Suprapubic skin (tissue), 4 donors: Measurements from ENCODE around the gene RBM5. TPM values are rescaled to one million over a fixed set of nuclear protein-coding genes. Genes with fewer than 3 reads are reported as not detected.
A peak's percentile ranks its signal among the peaks of the same experiment; 100 is the strongest.

Source experiments
- DNase-seq, 2 donors: peaks; one replicate each; pipeline ENCODE4 v3.0.0-alpha.2; 2019; ENCODE audit warnings: low spot score in 2 of 2
- H3K27ac ChIP-seq: fragments of 200-600 bp; sonication (generic); one replicate; pipeline ENCODE4 v1.5.1; 2019
- H3K27me3 ChIP-seq: fragments of 200-600 bp; sonication (generic); one replicate; pipeline ENCODE4 v1.5.1; 2019
- H3K36me3 ChIP-seq: fragments of 200-600 bp; sonication (generic); one replicate; pipeline ENCODE4 v1.5.1; 2019
- H3K4me1 ChIP-seq: fragments of 200-600 bp; sonication (generic); one replicate; pipeline ENCODE4 v1.5.1; 2019
- H3K4me3 ChIP-seq: fragments of 200-600 bp; sonication (generic); one replicate; pipeline ENCODE4 v1.5.1; 2019; ENCODE audit warnings: mild to moderate bottlenecking
- H3K9me3 ChIP-seq: fragments of 200-600 bp; sonication (generic); one replicate; pipeline ENCODE4 v1.5.1; 2019
- EP300 ChIP-seq: sonication (generic); formaldehyde crosslinking; IDR thresholded peaks from one replicate; pipeline ENCODE4 v1.6.1; 2017; ENCODE audit warnings: antibody characterized with exemption
- POLR2A ChIP-seq, 2 donors: fragments of 450-650 bp; IDR thresholded peaks; one replicate each; pipeline ENCODE4 v1.6.1; 2017; ENCODE audit warnings: antibody characterized with exemption in 2 of 2, mild to moderate bottlenecking in 2 of 2, moderate library complexity in 2 of 2
- POLR2AphosphoS5 ChIP-seq, 3 donors: sonication (generic); formaldehyde crosslinking; IDR thresholded peaks; one replicate each; pipeline ENCODE4 v1.6.1; 2017; ENCODE audit warnings: antibody characterized with exemption in 3 of 3
- WGBS: methylation state at CpG from one replicate; pipeline ENCODE4 v1.1.5; 2018; 5-methylcytosine and 5-hydroxymethylcytosine counted together
- total RNA-seq, 4 donors: library from RNA; depleted of rRNA; stranded (reverse); fragments of >200 nt; gene quantifications; one replicate each; pipeline ENCODE4 v1.1.0, GENCODE V29; 2016
- TF ChIP-seq, protein P1 (sequence below), 2 donors: fragments of 200-600 bp in 1 of 2; fragments of 450-650 bp in 1 of 2; sonication (generic) in 1 of 2; IDR thresholded peaks; one replicate each; pipeline ENCODE4 v1.5.1; 2016 to 2019; ENCODE audit warnings: antibody characterized with exemption in 2 of 2, mild to moderate bottlenecking in 1 of 2, moderate library complexity in 1 of 2

RBM5 gene
- total RNA-seq, 4 donors from 2014 or later: 129 to 681 (median 208) TPM

DNA sequence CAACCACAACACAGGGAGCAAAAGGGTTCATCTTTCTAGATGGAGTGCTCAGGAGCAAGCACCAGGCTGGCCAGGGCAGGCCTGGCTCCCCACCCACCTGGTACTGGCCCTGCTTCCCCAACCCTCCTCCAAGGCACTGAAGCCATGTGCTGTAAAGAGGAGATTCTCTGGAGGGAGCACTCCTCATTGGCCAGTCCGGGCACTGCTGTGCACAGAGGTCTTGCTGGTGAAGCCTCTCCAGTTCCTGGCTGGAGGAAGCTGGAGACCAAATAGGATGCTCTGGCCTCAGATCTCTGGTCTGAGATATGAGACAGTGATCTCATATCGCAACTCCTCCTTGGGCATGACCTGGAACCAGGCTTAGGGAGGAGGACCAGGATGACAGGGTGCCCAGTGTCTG, 58.7 kb downstream of the RBM5 start:
- Histone ChIP-seq H3K27ac (no peak overlapping the region), H3K36me3 (no peaks in the 10 kb centered on the region), H3K4me3 (no peak overlapping the region), H3K9me3 (no peaks in the 10 kb centered on the region), H3K27me3 (no peaks in the 10 kb centered on the region), H3K4me1 (peaks cover 59% of the 10 kb centered on the region)
- 63% methylated on average over 1 of the region's 2 CpGs for WGBS
- no peak for DNase-seq
- TF ChIP-seq, protein P1, sequence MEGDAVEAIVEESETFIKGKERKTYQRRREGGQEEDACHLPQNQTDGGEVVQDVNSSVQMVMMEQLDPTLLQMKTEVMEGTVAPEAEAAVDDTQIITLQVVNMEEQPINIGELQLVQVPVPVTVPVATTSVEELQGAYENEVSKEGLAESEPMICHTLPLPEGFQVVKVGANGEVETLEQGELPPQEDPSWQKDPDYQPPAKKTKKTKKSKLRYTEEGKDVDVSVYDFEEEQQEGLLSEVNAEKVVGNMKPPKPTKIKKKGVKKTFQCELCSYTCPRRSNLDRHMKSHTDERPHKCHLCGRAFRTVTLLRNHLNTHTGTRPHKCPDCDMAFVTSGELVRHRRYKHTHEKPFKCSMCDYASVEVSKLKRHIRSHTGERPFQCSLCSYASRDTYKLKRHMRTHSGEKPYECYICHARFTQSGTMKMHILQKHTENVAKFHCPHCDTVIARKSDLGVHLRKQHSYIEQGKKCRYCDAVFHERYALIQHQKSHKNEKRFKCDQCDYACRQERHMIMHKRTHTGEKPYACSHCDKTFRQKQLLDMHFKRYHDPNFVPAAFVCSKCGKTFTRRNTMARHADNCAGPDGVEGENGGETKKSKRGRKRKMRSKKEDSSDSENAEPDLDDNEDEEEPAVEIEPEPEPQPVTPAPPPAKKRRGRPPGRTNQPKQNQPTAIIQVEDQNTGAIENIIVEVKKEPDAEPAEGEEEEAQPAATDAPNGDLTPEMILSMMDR (IDR thresholded peaks at IDR 0.05): no peak
- TF ChIP-seq EP300 (no peak), POLR2AphosphoS5 (IDR thresholded peaks at IDR 0.05) (no peak), POLR2A (IDR thresholded peaks at IDR 0.05) (no peak)

DNA sequence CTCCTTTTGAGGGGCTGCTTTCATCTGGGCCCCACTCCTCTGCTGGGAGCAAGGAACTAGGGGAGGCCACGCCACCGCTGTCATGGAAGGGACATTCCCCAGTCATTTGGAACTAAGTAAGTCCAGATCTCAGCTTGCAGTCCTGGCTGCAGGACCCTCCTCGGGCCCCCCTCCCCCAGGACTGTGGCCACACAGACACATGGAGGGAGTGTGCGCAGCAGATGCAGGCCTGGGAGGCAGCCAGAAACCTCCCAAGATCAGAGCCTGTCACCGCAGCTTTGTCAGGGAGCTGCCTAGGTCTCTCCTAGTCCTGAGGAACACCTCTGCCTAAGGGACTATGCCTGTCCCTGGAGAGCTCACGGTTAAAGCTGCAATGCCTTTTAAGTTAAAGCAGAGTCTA, 59.1 kb downstream of the RBM5 start:
- H3K9me3 ChIP-seq: no peaks in the 10 kb centered on the region
- H3K27me3 ChIP-seq: no peaks in the 10 kb centered on the region
- WGBS: 41% methylated on average over 4 of the region's 6 CpGs
- peaks cover 63% of the 10 kb centered on the region for H3K4me1 ChIP-seq
- H3K4me3 ChIP-seq: no peak overlapping the region
- DNase-seq: no peak
- H3K36me3 ChIP-seq: no peaks in the 10 kb centered on the region
- TF ChIP-seq EP300 (no peak), POLR2A (IDR thresholded peaks at IDR 0.05) (no peak), POLR2AphosphoS5 (IDR thresholded peaks at IDR 0.05) (no peak)
- TF ChIP-seq, protein P1 (IDR thresholded peaks at IDR 0.05): no peak
- no peak overlapping the region for H3K27ac ChIP-seq

DNA sequence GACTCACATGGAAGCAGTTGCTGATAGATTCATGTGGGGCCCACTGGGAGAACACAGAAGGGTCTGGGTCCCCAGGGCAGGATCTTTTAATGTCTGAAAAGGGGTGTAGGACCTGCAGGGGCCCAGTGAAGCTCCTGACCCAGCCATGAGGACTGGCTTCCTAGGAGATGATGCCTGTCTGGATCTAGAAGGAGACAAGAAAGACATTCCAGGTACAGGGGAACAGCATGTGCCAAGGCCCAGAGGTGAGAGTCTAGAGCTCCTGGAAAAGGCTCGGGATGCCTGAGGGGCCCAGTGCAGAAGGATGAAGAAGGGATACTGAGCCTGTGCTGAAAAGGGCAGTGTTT, 61.7 kb downstream of the RBM5 start:
- H3K4me3 ChIP-seq: no peak overlapping the region
- H3K27me3 ChIP-seq: no peaks in the 10 kb centered on the region
- TF ChIP-seq, protein P1 (IDR thresholded peaks at IDR 0.05): no peak
- TF ChIP-seq POLR2A (IDR thresholded peaks at IDR 0.05) (no peak), POLR2AphosphoS5 (IDR thresholded peaks at IDR 0.05) (no peak), EP300 (no peak)
- H3K36me3 ChIP-seq: no peaks in the 10 kb centered on the region
- peak overlapping the region; percentile 53 for H3K27ac ChIP-seq
- no peaks in the 10 kb centered on the region for H3K9me3 ChIP-seq
- H3K4me1 ChIP-seq: peaks cover 79% of the 10 kb centered on the region
- 67% methylated on average over 1 of the region's 1 CpG for WGBS
- no peak for DNase-seq

DNA sequence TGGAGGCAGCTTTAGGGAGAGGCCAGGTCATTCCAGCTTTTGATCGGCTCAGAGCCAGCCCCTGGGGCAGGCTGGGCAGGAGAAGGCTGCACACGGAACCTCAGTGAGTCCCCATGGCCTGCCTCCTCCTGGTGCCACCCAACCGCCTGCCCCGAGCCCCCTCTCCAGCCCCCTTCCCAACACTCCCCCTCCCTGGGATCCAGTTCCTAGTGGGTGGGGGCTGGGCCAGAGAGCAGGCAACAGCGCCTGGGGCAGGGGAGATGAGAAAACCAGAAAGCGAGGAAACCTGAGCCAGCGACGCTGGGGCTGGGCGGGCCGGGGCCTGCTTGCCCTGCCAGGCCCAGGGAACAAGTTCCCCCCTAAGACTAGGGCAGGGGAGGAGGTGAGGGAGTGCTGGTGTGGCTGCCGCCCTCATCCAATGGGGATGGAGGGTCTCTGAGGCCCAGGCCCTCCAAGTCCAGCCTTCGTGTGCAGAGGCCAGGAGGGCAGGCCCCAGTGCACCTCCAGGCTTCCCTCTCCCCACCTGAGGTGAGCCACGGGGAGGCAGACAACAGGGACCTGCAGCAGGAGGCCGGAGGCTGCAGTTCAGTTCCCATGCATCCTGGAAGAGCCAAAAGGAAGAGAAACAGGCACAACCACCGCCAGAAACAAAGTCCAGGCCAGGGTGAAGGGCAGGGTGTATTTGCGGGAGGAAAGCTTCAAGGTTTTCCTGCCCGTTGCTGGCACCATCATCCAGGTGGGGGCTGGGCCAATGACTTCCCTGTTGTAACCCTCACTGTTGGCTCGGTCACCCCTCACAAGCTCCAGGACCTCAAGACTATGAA, 62.4 kb downstream of the RBM5 start:
- Histone ChIP-seq H3K27me3 (peaks cover 6% of the 10 kb centered on the region), H3K4me3 (no peak overlapping the region), H3K4me1 (peaks cover 83% of the 10 kb centered on the region), H3K9me3 (no peaks in the 10 kb centered on the region), H3K36me3 (no peaks in the 10 kb centered on the region), H3K27ac (peak overlapping the region; percentile 53)
- TF ChIP-seq EP300: no peak
- TF ChIP-seq, protein P1 (IDR thresholded peaks at IDR 0.05): no peak
- no peak for TF ChIP-seq POLR2AphosphoS5 (IDR thresholded peaks at IDR 0.05)
- 47% methylated on average over 14 of the region's 18 CpGs for WGBS
- DNase-seq: no peak

DNA sequence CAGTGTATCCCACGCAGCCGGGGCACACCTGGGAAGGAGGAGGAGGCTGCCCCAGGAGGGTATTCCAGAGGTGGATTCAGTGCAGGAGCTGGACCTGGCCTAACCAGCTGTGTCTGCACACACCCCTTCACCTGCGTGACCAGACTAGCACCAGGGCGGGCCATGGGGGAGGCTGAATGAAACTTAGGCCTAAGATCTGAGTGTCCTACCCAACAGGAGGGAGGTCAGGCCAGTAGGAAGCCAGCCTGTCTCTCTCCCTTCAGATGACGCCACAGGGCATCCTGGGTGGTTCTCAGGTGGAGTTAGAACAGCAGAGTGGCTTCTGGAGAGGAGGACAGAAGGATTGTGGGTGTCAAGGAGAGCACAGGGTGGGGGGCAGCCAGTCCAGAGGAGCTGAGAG, 63.0 kb downstream of the RBM5 start:
- peaks cover 79% of the 10 kb centered on the region for H3K4me1 ChIP-seq
- peak overlapping the region; percentile 53 for H3K27ac ChIP-seq
- H3K36me3 ChIP-seq: no peaks in the 10 kb centered on the region
- H3K27me3 ChIP-seq: peaks cover 7% of the 10 kb centered on the region
- TF ChIP-seq POLR2A (IDR thresholded peaks at IDR 0.05) (no peak), EP300 (no peak), POLR2AphosphoS5 (IDR thresholded peaks at IDR 0.05) (no peak)
- TF ChIP-seq, protein P1 (IDR thresholded peaks at IDR 0.05): no peak
- 23% methylated on average over 4 of the region's 5 CpGs for WGBS
- H3K4me3 ChIP-seq: no peak overlapping the region
- DNase-seq: no peak
- H3K9me3 ChIP-seq: no peaks in the 10 kb centered on the region
